GM18907 (cell line): ENCODE data around the gene FHL1.
"Not testable (repeated sequence)": the region's sequence is repeated elsewhere in the genome, so short reads cannot be mapped to it uniquely, and the experiment has no call there.

ENCODE experiments used
- ATAC-seq: cut with Tn5 transposase; IDR thresholded peaks from one replicate; pipeline ENCODE4 v1.9.1; 2021; ENCODE audit warnings: mild to moderate bottlenecking, moderate library complexity; ENCODE audit not compliant: unreplicated experiment

The FHL1 gene

DNA sequence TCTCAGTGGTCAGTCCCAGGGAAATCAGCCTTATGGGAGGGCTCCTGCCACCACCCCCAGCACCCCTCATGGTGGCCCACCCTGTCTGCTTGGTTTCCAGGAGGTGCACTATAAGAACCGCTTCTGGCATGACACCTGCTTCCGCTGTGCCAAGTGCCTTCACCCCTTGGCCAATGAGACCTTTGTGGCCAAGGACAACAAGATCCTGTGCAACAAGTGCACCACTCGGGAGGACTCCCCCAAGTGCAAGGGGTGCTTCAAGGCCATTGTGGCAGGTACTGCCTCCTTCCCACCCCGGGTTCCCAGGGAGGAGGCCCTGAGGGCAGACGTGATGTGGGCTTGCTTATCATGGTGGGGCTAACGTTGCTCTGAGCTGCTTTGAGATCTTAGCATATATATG, 59.6 kb downstream of the FHL1 start:
- ATAC-seq = no peak

DNA sequence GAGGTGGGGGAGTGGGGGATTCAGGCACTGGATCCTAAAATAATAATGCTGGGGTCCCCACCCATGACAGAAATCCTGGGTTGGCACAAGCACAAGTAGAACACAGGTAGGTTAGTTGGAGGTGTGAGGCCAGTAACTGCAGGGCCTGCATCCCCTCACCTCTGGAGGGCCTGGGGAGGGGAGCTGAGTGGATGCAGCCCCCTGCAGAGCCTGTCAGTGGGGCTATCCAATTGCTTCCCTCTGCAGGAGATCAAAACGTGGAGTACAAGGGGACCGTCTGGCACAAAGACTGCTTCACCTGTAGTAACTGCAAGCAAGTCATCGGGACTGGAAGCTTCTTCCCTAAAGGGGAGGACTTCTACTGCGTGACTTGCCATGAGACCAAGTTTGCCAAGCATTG, 60.2 kb downstream of the FHL1 start:
- ATAC-seq = no peak

- ATAC-seq = no peak
Measured at GRCh38 chrX:136209016-136209738, 61.8 kb downstream of the FHL1 start.

GRCh38 chrX:136209751-136210150, 62.4 kb downstream of the FHL1 start:
- no peak for ATAC-seq

DNA sequence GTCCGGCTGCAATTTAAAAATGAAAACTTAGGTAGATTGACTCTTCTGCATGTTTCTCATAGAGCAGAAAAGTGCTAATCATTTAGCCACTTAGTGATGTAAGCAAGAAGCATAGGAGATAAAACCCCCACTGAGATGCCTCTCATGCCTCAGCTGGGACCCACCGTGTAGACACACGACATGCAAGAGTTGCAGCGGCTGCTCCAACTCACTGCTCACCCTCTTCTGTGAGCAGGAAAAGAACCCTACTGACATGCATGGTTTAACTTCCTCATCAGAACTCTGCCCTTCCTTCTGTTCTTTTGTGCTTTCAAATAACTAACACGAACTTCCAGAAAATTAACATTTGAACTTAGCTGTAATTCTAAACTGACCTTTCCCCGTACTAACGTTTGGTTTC, 62.9 kb downstream of the FHL1 start:
- no peak for ATAC-seq

DNA sequence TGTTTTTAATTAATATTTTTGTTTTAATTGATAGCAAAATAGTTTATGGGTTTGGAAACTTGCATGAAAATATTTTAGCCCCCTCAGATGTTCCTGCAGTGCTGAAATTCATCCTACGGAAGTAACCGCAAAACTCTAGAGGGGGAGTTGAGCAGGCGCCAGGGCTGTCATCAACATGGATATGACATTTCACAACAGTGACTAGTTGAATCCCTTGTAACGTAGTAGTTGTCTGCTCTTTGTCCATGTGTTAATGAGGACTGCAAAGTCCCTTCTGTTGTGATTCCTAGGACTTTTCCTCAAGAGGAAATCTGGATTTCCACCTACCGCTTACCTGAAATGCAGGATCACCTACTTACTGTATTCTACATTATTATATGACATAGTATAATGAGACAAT, 63.5 kb downstream of the FHL1 start:
- no peak for ATAC-seq

GRCh38 chrX:136211766-136212556, 64.6 kb downstream of the FHL1 start:
- ATAC-seq = no peak

DNA sequence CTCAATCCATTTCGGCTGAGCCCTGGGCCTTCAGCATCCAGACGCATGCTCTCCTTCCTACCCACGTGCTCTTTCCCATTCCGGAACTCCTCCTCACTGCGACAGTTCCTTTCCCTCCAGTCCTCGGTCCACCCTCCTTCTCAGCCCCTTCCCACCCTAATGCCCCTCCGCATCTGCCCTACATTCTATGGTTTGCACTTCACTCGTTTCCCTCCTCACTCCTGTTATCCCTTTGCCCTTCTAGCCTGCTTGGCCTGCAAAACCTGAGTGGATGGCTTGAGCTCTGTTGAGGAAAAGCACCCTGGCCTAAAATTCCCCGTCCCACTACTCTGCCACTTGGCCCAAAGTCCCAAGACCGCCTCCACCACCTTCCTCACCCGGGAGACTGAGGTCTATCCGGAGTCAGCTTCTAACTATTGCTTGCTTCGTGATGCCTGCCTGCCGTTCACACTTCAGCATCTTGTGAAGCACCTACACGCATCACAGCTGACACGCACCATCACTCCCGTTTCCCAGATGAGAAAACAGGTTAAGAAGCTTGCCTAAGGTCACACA, 65.3 kb downstream of the FHL1 start:
- ATAC-seq = no peak

- ATAC-seq = no peak
Measured at GRCh38 chrX:136214551-136214950, 67.2 kb downstream of the FHL1 start.

DNA sequence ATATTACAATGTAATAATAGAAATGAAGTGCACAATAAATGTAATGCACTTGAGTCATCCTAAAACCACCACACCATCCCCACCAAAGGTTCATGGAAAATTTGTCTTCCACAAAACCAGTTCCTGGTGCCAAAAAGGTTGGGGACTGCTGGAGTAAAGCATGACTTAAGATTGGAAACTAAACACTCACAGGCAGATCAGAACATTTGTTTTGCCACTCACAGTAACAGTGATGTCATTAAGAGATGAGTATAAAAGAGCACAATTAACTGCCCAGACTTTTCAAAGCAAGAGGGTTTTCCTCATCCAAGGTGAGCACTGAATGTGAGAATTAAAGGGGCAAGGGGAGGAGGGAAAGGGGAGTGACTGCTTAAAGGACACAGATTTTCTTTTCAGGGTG, 68.2 kb downstream of the FHL1 start:
- ATAC-seq = no peak

GRCh38 chrX:136219893-136220292, 72.6 kb downstream of the FHL1 start:
- no peak for ATAC-seq

DNA sequence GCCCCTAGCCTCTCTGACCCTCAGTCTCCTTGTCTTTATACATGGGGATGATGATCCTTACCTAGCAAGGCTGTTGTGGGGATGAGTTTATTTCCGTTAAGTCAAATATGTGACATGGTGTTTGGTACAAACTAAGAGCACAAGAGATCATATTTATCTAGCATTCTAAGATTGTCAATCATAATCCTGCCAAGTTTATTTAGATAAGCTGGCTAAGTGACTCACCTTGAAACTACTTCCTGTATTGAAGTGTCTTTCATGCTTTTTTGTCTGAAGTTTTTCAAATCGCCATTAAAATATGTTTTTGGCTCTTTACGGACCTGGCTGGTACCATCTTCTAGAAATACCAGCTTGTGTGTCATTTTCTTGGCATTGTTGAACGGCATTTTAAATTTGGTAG, 73.2 kb downstream of the FHL1 start:
- no peak for ATAC-seq

DNA sequence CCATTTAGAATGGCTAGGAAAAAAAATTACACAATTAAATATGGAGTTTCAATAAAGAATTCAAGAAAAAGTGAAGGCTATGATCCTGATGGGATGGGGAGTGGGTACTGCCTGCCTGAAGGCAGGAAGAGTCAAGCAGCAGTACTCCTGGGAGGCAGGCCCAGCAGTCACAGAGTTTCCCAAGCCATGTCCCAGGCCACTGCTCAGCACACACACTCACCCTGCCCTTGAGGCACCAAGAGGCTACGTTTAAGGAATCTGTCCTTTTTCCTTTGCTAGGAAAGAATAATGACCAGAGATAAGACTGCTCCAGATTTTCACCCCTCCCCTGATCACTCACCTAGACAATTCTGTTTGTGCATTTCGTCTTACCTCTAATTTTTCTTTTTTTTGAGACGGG, 73.6 kb downstream of the FHL1 start:
- no peak for ATAC-seq

- ATAC-seq = no peak
Measured at GRCh38 chrX:136221851-136222513, 74.6 kb downstream of the FHL1 start.

DNA sequence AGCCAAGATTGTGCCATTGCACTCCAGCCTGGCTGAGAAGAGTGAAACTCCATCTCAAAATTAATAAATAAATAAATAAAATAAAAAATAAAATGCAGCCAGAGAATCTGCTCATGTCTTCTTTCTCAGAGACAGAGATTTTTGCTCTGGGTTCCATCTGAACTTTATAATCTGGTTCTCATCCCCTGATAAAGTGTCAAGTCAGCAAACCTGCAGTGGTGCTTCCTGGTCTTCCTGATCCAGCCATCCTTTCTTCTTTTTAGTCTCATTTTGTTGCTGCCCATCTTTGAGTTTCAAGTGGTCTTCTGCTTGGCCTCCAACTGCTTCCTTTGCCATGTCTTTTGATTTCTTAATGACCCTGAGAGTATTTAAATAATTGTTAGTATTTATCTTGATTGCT, 79.7 kb downstream of the FHL1 start:
- no peak for ATAC-seq

DNA sequence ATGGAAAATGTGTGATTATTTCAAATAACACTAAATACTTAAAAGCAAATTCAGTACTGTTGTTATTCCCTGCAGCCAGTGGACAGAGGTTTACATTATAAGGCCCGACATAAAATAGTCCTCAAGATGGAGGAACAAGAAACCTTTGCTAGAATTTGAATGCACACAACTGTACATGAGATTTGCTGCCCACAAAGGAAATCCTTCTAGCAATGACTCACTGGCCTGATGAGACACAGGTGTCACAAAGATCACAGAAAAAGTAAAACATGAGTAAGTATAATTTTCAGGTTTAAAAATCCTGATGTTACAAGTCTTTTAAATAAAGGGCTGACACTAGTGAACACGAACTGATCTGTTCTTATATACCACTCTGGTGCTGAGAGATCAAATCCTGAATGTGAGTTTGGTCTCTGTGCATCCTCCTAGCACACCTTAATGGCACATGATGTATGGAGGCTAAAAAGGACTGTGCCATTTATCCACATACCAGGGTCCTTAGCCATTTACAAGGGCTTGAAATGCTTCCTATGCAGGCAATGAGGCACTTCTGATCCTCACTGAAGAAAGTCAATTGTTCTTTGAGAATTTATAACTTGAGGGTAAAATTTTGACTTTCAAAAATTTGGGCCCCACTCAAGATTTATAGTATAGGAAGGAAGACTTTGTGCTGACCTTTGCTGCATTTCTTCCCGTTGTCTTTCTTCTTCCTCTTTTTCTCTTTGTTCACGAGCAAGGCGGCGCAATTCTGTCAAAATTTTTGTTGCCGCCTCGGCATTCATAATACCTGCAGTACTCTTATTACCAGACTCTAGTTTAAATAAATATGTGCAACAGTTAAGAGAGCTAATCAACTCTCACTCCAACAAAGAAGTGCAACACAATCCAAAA, 80.9 kb downstream of the FHL1 start:
- ATAC-seq = peak; percentile 61

GRCh38 chrX:136228839-136229207, 81.5 kb downstream of the FHL1 start:
- ATAC-seq = no peak

DNA sequence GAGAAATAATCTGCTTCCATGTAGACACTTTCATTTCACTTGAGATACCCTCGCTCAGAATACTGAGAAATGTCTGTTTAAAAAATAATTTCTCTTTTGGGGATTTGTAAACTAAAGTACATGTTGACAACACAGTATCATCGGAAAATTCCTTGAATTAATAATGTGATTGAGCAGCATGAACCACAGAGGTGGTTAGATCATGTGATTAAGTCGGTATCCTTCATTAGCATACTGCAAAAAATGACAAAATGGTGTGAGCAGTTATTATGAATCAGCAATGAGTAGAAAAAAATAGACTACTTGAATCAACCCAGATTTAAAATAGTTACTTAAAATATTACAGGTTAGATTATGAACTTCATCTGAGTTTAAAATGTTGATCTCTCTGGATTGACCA, 89.7 kb downstream of the FHL1 start:
- ATAC-seq = no peak

DNA sequence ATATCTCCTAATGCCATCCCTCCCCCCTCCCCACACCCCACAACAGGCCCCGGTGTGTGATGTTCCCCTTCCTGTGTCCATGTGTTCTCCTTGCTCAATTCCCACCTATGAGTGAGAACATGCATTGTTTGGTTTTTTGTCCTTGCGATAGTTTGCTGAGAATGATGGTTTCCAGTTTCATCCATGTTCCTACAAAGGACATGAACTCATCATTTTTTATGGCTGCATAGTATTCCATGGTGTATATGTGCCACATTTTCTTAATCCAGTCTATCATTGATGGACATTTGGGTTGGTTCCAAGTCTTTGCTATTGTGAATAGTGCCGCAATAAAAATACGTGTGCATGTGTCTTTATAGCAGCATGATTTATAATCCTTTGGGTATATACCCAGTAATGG, 90.5 kb downstream of the FHL1 start:
- not testable (repeated sequence) for ATAC-seq

DNA sequence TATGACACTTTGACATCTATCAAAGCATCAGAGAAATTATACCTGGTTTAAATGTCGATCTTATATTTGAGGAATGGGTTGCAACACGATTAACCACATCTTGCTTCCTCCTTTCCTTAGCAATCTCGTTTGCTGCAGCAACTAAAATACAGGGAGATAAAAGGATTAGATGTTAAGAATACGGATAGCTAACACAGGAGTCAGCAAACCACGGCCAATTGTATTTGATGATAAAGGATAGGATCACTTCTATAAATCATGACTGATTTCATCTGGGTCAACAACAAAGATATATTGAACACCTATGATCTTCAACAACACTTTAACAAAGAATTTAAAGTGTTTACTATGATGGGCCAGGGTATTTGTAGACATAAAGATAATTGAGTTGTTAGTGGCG, 98.9 kb downstream of the FHL1 start:
- ATAC-seq = no peak
